HEK293 (cell line): ENCODE results near the gene KCNK4.

Experiments used
- CTCF ChIA-PET: fragments of 350-600 bp; formaldehyde crosslinking; extraction: SDS; loops from one replicate; lab custom pipeline; 2021; ENCODE audit warnings: antibody characterized with exemption; lab: Yijun Ruan, JAX
- POLR2A ChIA-PET: fragments of 300-600 bp; formaldehyde crosslinking; extraction: SDS; loops from one replicate; lab custom pipeline; 2020; ENCODE audit warnings: antibody characterized with exemption, inconsistent platforms; lab: Yijun Ruan, JAX
- H3K27ac ChIP-seq: fragments of 200-500 bp; sonication (Bioruptor generic); 2 replicates; pipeline ENCODE4 v1.5.1; 2014; ENCODE audit warnings: low read depth, low read length, control low read depth, inconsistent platforms; ENCODE audit errors: extremely low read depth
- H3K36me3 ChIP-seq, 2 experiments: fragments of 200-500 bp in 1 of 2; sonication (Bioruptor generic) in 1 of 2; 1 replicate in 1 of 2; 2 replicates in 1 of 2; pipeline ENCODE4 v1.5.1; 2014 to 2017; ENCODE audit warnings: inconsistent platforms in 2 of 2, low read length in 2 of 2; ENCODE audit not compliant: control insufficient read depth in 2 of 2, insufficient read depth in 1 of 2
- H3K4me1 ChIP-seq: fragments of 200-500 bp; sonication (Bioruptor generic); 2 replicates; pipeline ENCODE4 v1.5.1; 2014; ENCODE audit warnings: mild to moderate bottlenecking, low read length, inconsistent platforms; ENCODE audit not compliant: control insufficient read depth, insufficient read depth
- H3K4me3 ChIP-seq: 2 replicates; pipeline ENCODE4 v1.5.1; 2011; ENCODE audit warnings: low read depth, mild to moderate bottlenecking, control low read depth, low read length, moderate library complexity
- H3K9me3 ChIP-seq: fragments of 200-500 bp; sonication (Bioruptor generic); 2 replicates; pipeline ENCODE4 v1.5.1; 2014; ENCODE audit warnings: low read depth, low read length, inconsistent platforms; ENCODE audit not compliant: control insufficient read depth, insufficient read depth
- GLIS1 ChIP-seq: fragments of 450-650 bp; formaldehyde crosslinking; IDR thresholded peaks from 2 replicates; pipeline ENCODE4 v1.5.1; 2016; ENCODE audit warnings: missing biosample characterization, missing genetic modification characterization
- HOXD13 ChIP-seq: sonication (generic); formaldehyde crosslinking; IDR thresholded peaks from 2 replicates; pipeline ENCODE4 v1.8.0; 2022; ENCODE audit warnings: missing genetic modification reagents, borderline replicate concordance
- PRDM10 ChIP-seq: fragments of 450-650 bp; formaldehyde crosslinking; IDR thresholded peaks from 2 replicates; pipeline ENCODE4 v1.5.1; 2016; ENCODE audit warnings: missing biosample characterization, missing genetic modification characterization
- SP2 ChIP-seq: fragments of 450-650 bp; formaldehyde crosslinking; IDR thresholded peaks from 2 replicates; pipeline ENCODE4 v1.5.1; 2016; ENCODE audit warnings: missing biosample characterization, missing genetic modification characterization
- SP7 ChIP-seq: fragments of 450-650 bp; formaldehyde crosslinking; IDR thresholded peaks from 2 replicates; pipeline ENCODE4 v1.5.1; 2016; ENCODE audit warnings: missing biosample characterization, missing genetic modification characterization
- YY1 ChIP-seq: fragments of 450-650 bp; formaldehyde crosslinking; IDR thresholded peaks from 2 replicates; pipeline ENCODE4 v1.5.1; 2018; ENCODE audit warnings: missing biosample characterization, missing genetic modification characterization
- ZBTB21 ChIP-seq: fragments of 450-650 bp; formaldehyde crosslinking; IDR thresholded peaks from 2 replicates; pipeline ENCODE4 v1.5.1; 2017; ENCODE audit warnings: missing biosample characterization, missing genetic modification characterization
- ZNF202 ChIP-seq: fragments of 450-650 bp; formaldehyde crosslinking; IDR thresholded peaks from 2 replicates; pipeline ENCODE4 v1.5.1; 2016; ENCODE audit warnings: missing biosample characterization, missing genetic modification characterization, borderline replicate concordance
- ZNF248 ChIP-seq: fragments of 450-650 bp; formaldehyde crosslinking; IDR thresholded peaks from 2 replicates; pipeline ENCODE4 v1.5.1; 2017; ENCODE audit warnings: missing biosample characterization, missing genetic modification characterization
- ZNF324 ChIP-seq: fragments of 450-650 bp; formaldehyde crosslinking; IDR thresholded peaks from 2 replicates; pipeline ENCODE4 v1.5.1; 2016; ENCODE audit warnings: missing biosample characterization, missing genetic modification characterization
- ZNF391 ChIP-seq: fragments of 450-650 bp; formaldehyde crosslinking; IDR thresholded peaks from 2 replicates; pipeline ENCODE4 v1.5.1; 2016; ENCODE audit warnings: low read depth, missing biosample characterization, missing genetic modification characterization, borderline replicate concordance
- ZNF544 ChIP-seq: fragments of 450-650 bp; formaldehyde crosslinking; IDR thresholded peaks from 2 replicates; pipeline ENCODE4 v1.5.0; 2017; ENCODE audit warnings: missing biosample characterization, missing genetic modification characterization
- ZNF549 ChIP-seq: fragments of 450-650 bp; IDR thresholded peaks from 2 replicates; pipeline ENCODE4 v1.5.1; 2018; ENCODE audit warnings: missing biosample characterization, missing genetic modification characterization, mild to moderate bottlenecking, inconsistent platforms, moderate library complexity
- ZNF558 ChIP-seq: fragments of 450-650 bp; formaldehyde crosslinking; IDR thresholded peaks from 2 replicates; pipeline ENCODE4 v1.5.1; 2016; ENCODE audit warnings: missing biosample characterization, missing genetic modification characterization
- ZNF645 ChIP-seq: fragments of 450-650 bp; formaldehyde crosslinking; IDR thresholded peaks from 2 replicates; pipeline ENCODE4; 2016; ENCODE audit warnings: missing biosample characterization, missing genetic modification characterization
- ZNF654 ChIP-seq: fragments of 450-650 bp; formaldehyde crosslinking; IDR thresholded peaks from 2 replicates; pipeline ENCODE4 v1.5.1; 2016; ENCODE audit warnings: low read depth, missing biosample characterization, missing genetic modification characterization
- ZNF768 ChIP-seq: fragments of 450-650 bp; formaldehyde crosslinking; IDR thresholded peaks from 2 replicates; pipeline ENCODE4 v1.5.1; 2018; ENCODE audit warnings: missing biosample characterization, mild to moderate bottlenecking, missing genetic modification characterization
- ZNF776 ChIP-seq: fragments of 450-650 bp; formaldehyde crosslinking; IDR thresholded peaks from 2 replicates; pipeline ENCODE4 v1.5.0; 2017; ENCODE audit warnings: missing biosample characterization, missing genetic modification characterization, borderline replicate concordance
- ZNF843 ChIP-seq: fragments of 450-650 bp; formaldehyde crosslinking; IDR thresholded peaks from 2 replicates; pipeline ENCODE4 v1.5.1; 2016; ENCODE audit warnings: missing biosample characterization, missing genetic modification characterization
- TF ChIP-seq, protein P1 (sequence below): fragments of 450-650 bp; formaldehyde crosslinking; IDR thresholded peaks from 2 replicates; pipeline ENCODE4 v1.5.1; 2017; ENCODE audit warnings: missing biosample characterization, missing genetic modification characterization
- TF ChIP-seq, protein P2 (sequence below): fragments of 450-650 bp; formaldehyde crosslinking; IDR thresholded peaks from 2 replicates; pipeline ENCODE4 v1.5.1; 2016; ENCODE audit warnings: missing biosample characterization, missing genetic modification characterization, low read depth

The KCNK4 gene

GRCh38 chr11:64334764-64335735, 43.9 kb downstream of the KCNK4 start (continued):
- TF ChIP-seq, protein P1, sequence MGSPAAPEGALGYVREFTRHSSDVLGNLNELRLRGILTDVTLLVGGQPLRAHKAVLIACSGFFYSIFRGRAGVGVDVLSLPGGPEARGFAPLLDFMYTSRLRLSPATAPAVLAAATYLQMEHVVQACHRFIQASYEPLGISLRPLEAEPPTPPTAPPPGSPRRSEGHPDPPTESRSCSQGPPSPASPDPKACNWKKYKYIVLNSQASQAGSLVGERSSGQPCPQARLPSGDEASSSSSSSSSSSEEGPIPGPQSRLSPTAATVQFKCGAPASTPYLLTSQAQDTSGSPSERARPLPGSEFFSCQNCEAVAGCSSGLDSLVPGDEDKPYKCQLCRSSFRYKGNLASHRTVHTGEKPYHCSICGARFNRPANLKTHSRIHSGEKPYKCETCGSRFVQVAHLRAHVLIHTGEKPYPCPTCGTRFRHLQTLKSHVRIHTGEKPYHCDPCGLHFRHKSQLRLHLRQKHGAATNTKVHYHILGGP, result no peak
- TF ChIP-seq ZNF776 (tag by site-specific recombination) (no peak), SP7 (tag by site-specific recombination) (peak; percentile 64; the same call in 1 of the 2 replicates), HOXD13 (CRISPR knock-in tag) (no peak), ZNF654 (tag by site-specific recombination) (no peak), ZBTB21 (tag by site-specific recombination) (no peak), ZNF324 (tag by site-specific recombination) (peak; percentile 62; the same call in 1 of the 2 replicates), ZNF558 (no peak), SP2 (tag by site-specific recombination) (peak; percentile 40), GLIS1 (tag by site-specific recombination) (peak; percentile 77), ZNF645 (tag by site-specific recombination) (no peak), ZNF549 (tag by site-specific recombination) (no peak), YY1 (tag by site-specific recombination) (no peak), ZNF248 (tag by site-specific recombination) (no peak), ZNF202 (tag by site-specific recombination) (no peak), PRDM10 (tag by site-specific recombination) (no peak; the same call in 1 of the 2 replicates), ZNF544 (tag by site-specific recombination) (no peak), ZNF391 (no peak)

- Histone ChIP-seq H3K36me3 (no peaks in the 10 kb centered on the region), H3K27ac (no peak overlapping the region), H3K4me3 (no peak overlapping the region), H3K9me3 (no peaks in the 10 kb centered on the region), H3K4me1 (no peaks in the 10 kb centered on the region)
- TF ChIP-seq ZNF843, result no peak
- peak; percentile 87; the same call in 1 of the 2 replicates for TF ChIP-seq ZNF768 (tag by site-specific recombination)
- TF ChIP-seq, protein P2, sequence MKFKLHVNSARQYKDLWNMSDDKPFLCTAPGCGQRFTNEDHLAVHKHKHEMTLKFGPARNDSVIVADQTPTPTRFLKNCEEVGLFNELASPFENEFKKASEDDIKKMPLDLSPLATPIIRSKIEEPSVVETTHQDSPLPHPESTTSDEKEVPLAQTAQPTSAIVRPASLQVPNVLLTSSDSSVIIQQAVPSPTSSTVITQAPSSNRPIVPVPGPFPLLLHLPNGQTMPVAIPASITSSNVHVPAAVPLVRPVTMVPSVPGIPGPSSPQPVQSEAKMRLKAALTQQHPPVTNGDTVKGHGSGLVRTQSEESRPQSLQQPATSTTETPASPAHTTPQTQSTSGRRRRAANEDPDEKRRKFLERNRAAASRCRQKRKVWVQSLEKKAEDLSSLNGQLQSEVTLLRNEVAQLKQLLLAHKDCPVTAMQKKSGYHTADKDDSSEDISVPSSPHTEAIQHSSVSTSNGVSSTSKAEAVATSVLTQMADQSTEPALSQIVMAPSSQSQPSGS (tag by site-specific recombination), result peak; percentile 70; the same call in 1 of the 2 replicates
- CTCF ChIA-PET, result interaction anchor here (0.9 to 9.6 kb wide), 3 partner anchors 18 to 33 kb away, joined by 3 to 81 read pairs (median 7); partner anchors contain the start of genes PRDX5 and RPS6KA4
- POLR2A ChIA-PET, result no interaction called here
Measured at GRCh38 chr11:64337538-64338249, 46.6 kb downstream of the KCNK4 start.
